Measurements from ENCODE around the gene CEP112.
"Not testable (repeated sequence)": the region's sequence is repeated elsewhere in the genome, so short reads cannot be mapped to it uniquely, and the experiment has no call there.

Gene CEP112

DNA sequence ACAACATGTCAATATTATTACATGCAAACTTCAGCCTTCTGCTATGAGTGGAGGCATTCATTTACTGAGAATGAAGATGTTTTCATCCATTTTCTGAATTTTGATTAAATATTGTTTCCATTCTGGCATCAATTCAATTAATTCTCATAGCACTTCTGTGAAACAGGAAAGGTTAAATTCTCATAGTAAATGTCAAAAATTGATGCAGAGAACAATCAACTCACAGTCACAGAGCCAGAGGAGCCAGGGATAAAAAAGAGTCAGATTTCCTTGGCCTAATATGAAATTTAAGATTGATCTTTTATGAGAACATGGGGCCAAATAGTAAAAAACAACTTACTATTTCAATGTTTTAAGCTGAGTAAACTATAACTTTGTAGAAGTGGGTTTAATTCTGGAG lies 446.7 kb downstream of the CEP112 start:
- H3K4me3 ChIP-seq (ENCODE audit: low read length), result no peak overlapping the region
- TF ChIP-seq CTCF (conservative IDR thresholded peaks at IDR 0.05; ENCODE audit: low read depth, low read length), result no peak
- DNase-seq (ENCODE audit: low read depth), result no peak

GRCh38 chr17:65743308-65743655 lies 448.7 kb downstream of the CEP112 start:
- TF ChIP-seq CTCF (conservative IDR thresholded peaks at IDR 0.05; ENCODE audit: low read depth, low read length), result no peak
- H3K4me3 ChIP-seq (ENCODE audit: low read length), result no peak overlapping the region
- no peak for DNase-seq (ENCODE audit: low read depth)

GRCh38 chr17:65742403-65743307 lies 449.3 kb downstream of the CEP112 start:
- DNase-seq (ENCODE audit: low read depth), result peak; percentile 41
- H3K4me3 ChIP-seq (ENCODE audit: low read length), result no peak overlapping the region
- no peak for TF ChIP-seq CTCF (conservative IDR thresholded peaks at IDR 0.05; ENCODE audit: low read depth, low read length)

GRCh38 chr17:65741710-65742109 lies 450.2 kb downstream of the CEP112 start:
- no peak for TF ChIP-seq CTCF (conservative IDR thresholded peaks at IDR 0.05; ENCODE audit: low read depth, low read length)
- no peak for DNase-seq (ENCODE audit: low read depth)
- H3K4me3 ChIP-seq (ENCODE audit: low read length), result no peak overlapping the region

- no peak for DNase-seq (ENCODE audit: low read depth)
- H3K4me3 ChIP-seq (ENCODE audit: low read length), result no peak overlapping the region
- no peak for TF ChIP-seq CTCF (conservative IDR thresholded peaks at IDR 0.05; ENCODE audit: low read depth, low read length)
Measured at GRCh38 chr17:65739034-65739433, 452.9 kb downstream of the CEP112 start.

DNA sequence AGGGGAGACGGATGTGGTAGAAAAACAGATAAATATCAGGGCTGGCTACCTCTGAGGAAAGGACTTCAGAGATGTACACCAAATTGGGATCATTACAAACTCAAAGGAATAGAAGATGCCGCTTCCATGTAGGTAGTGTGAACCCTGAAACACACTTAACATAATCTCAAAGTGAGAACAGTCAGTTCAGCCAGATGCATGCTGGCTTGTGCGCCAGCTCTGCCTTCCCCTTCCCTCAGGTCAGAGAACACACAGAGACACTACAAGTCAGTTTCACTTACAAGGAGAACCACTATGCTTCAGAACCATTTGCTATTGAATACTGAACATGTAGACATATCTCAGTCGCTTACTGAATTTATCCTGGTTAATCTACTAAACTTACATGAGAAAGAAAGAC lies 454.5 kb downstream of the CEP112 start:
- no peak for TF ChIP-seq CTCF (conservative IDR thresholded peaks at IDR 0.05; ENCODE audit: low read depth, low read length)
- H3K4me3 ChIP-seq (ENCODE audit: low read length), result no peak overlapping the region
- no peak for DNase-seq (ENCODE audit: low read depth)

- no peak for DNase-seq (ENCODE audit: low read depth)
- no peak overlapping the region for H3K4me3 ChIP-seq (ENCODE audit: low read length)
- no peak for TF ChIP-seq CTCF (conservative IDR thresholded peaks at IDR 0.05; ENCODE audit: low read depth, low read length)
Measured at GRCh38 chr17:65733314-65733713, 458.6 kb downstream of the CEP112 start.

GRCh38 chr17:65732667-65733066 lies 459.3 kb downstream of the CEP112 start:
- H3K4me3 ChIP-seq (ENCODE audit: low read length); DNase-seq (ENCODE audit: low read depth): not testable (repeated sequence)

Data from retinal pigment epithelial cell (primary cell).